ENCODE data around the gene GMPPA.

The GMPPA gene

GRCh38 chr2:219515874-219516629 is 17.4 kb downstream of the GMPPA start:
- TF ChIP-seq CTCF (IDR thresholded peaks at IDR 0.05; ENCODE audit: insufficient read depth, low read depth, low read length, missing control alignments), result no peak
- no peak overlapping the region for H3K4me3 ChIP-seq (ENCODE audit: low read depth, low read length)
- no peak for DNase-seq (ENCODE audit: low read depth)

GRCh38 chr2:219516888-219517287 is 18.2 kb downstream of the GMPPA start:
- H3K4me3 ChIP-seq (ENCODE audit: low read depth, low read length), result no peak overlapping the region
- no peak for DNase-seq (ENCODE audit: low read depth)
- no peak for TF ChIP-seq CTCF (IDR thresholded peaks at IDR 0.05; ENCODE audit: insufficient read depth, low read depth, low read length, missing control alignments)

- no peak overlapping the region for H3K4me3 ChIP-seq (ENCODE audit: low read depth, low read length)
- no peak for TF ChIP-seq CTCF (IDR thresholded peaks at IDR 0.05; ENCODE audit: insufficient read depth, low read depth, low read length, missing control alignments)
- DNase-seq (ENCODE audit: low read depth), result no peak
These were observed 19.5 kb downstream of the GMPPA start for GRCh38 chr2:219517954-219518778.

- TF ChIP-seq CTCF (IDR thresholded peaks at IDR 0.05; ENCODE audit: insufficient read depth, low read depth, low read length, missing control alignments), result no peak
- no peak overlapping the region for H3K4me3 ChIP-seq (ENCODE audit: low read depth, low read length)
- no peak for DNase-seq (ENCODE audit: low read depth)
These were observed 20.8 kb downstream of the GMPPA start for GRCh38 chr2:219519526-219519916.

- no peak for DNase-seq (ENCODE audit: low read depth)
- no peak overlapping the region for H3K4me3 ChIP-seq (ENCODE audit: low read depth, low read length)
- TF ChIP-seq CTCF (IDR thresholded peaks at IDR 0.05; ENCODE audit: insufficient read depth, low read depth, low read length, missing control alignments), result no peak
These were observed 21.4 kb downstream of the GMPPA start for GRCh38 chr2:219520079-219520478.

- H3K4me3 ChIP-seq (ENCODE audit: low read depth, low read length), result no peak overlapping the region
- DNase-seq (ENCODE audit: low read depth), result no peak
- TF ChIP-seq CTCF (IDR thresholded peaks at IDR 0.05; ENCODE audit: insufficient read depth, low read depth, low read length, missing control alignments), result peak; percentile 8
These were observed 22.6 kb downstream of the GMPPA start for GRCh38 chr2:219521066-219521880.
